Activated T-cell treated with anti-CD3 and anti-CD28 coated beads, Interleukin-2, amount 50 U/mL, for 48 hours (primary cell): Measurements from ENCODE around the gene MYO1C.

ENCODE experiments used
- DNase-seq, 2 experiments: peaks; one replicate each; pipeline ENCODE4 v3.0.0-alpha.2; 2020

MYO1C gene

DNA sequence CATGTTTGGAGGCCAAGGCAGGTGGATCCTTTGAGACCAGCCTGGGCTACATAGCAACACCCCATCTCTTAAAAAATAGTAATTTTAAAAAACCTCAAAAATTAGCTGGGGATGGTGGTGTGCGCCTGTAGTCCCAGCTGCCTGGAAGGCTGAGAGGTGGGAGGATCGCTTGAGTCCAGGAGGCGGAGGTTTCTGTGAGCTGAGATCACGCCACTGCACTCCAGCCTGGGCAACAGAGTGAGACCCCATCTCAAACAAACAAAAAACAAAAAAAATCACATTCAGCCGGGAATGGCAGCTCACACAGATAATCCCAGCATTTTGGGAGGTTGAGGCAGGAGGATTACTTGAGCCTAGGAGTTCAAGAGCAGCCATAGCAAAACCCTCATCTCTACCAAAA, 76.1 kb downstream of the MYO1C start:
- DNase-seq = no peak

DNA sequence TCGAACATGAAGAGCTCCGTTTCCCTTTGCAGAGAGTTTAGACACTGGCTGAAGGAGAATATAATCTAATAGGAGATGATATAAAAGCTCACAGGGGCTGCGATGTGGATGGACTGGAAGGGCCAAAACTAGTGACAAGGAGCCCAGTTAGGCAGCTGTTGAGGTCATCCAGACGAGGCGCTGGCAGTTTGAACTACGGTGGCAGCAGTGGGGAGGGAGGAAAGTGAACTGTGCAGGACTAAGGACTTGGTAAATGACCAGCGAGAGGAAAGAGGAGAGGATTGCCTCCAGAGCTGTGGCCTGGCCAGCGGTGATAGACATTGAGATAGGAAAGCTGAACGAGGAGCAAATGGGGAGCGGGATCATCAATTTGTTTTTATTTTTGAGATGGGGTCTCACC, 77.9 kb downstream of the MYO1C start:
- DNase-seq = no peak
